Gastrocnemius medialis (tissue), 4 donors: Measurements from ENCODE around the gene NKX6-1. TPM values are rescaled to one million over a fixed set of nuclear protein-coding genes. Genes with fewer than 3 reads are reported as not detected.

ENCODE experiments used
- ATAC-seq, 2 donors: fragments of 150-250 bp; one replicate each; pipeline ENCODE4 v1.9.1; 2016
- DNase-seq, 2 donors: peaks; one replicate each; pipeline ENCODE4 v3.0.0-alpha.2; 2019
- H3K27ac ChIP-seq, 4 donors: fragments of 200-600 bp; sonication (generic); 1 replicate in 1 of 4; 2 replicates in 3 of 4; pipeline ENCODE4 v1.5.1; 2016 to 2018; ENCODE audit warnings: mild to moderate bottlenecking in 2 of 4, moderate library complexity in 1 of 4
- H3K27me3 ChIP-seq, 3 donors: fragments of 200-600 bp; sonication (generic) in 2 of 3; 1 replicate in 1 of 3; 2 replicates in 2 of 3; pipeline versions ENCODE4 v1.5.1 to v1.6.0; 2016 to 2019; ENCODE audit warnings: mild to moderate bottlenecking in 1 of 3, moderate library complexity in 1 of 3
- H3K36me3 ChIP-seq, 2 donors: fragments of 200-600 bp; sonication (generic) in 1 of 2; one replicate each; pipeline ENCODE4 v1.5.1; 2017 to 2018
- H3K4me1 ChIP-seq, 2 donors: fragments of 200-600 bp; sonication (generic) in 1 of 2; one replicate each; pipeline ENCODE4 v1.5.1; 2016 to 2017; ENCODE audit warnings: mild to moderate bottlenecking in 2 of 2
- H3K4me3 ChIP-seq, 4 donors: fragments of 200-600 bp; sonication (generic) in 3 of 4; 1 replicate in 1 of 4; 2 replicates in 3 of 4; pipeline ENCODE4 v1.5.1; 2016 to 2019; ENCODE audit warnings: mild to moderate bottlenecking in 2 of 4
- H3K9me3 ChIP-seq, 3 donors: fragments of 200-600 bp; sonication (generic) in 2 of 3; 1 replicate in 1 of 3; 2 replicates in 2 of 3; pipeline ENCODE4 v1.5.1; 2016 to 2019
- CTCF ChIP-seq, 5 experiments: fragments of 450-650 bp in 3 of 5; fragments of 200-600 bp in 2 of 5; sonication (generic) in 2 of 5; IDR thresholded peaks in 4 of 5; conservative IDR thresholded peaks in 1 of 5; 1 replicate in 4 of 5; 2 replicates in 1 of 5; pipeline ENCODE4 v1.5.1; 2016 to 2019; ENCODE audit warnings: antibody characterized with exemption in 5 of 5, mild to moderate bottlenecking in 3 of 5, moderate library complexity in 3 of 5
- POLR2A ChIP-seq, 2 donors: fragments of 450-650 bp; IDR thresholded peaks; one replicate each; pipeline ENCODE4 v1.6.1; 2017; ENCODE audit warnings: antibody characterized with exemption in 2 of 2, mild to moderate bottlenecking in 2 of 2, moderate library complexity in 2 of 2
- in situ Hi-C, 4 donors: fragments of 200-750 bp; cut with MboI; loops; one replicate each; pipeline versions ENCODE4 v1.15.0 to v1.8.0; 2017; ENCODE audit warnings: low sequenced_read_pairs in 4 of 4
- intact Hi-C: fragments of 100-400 bp; cut with DNase I; formaldehyde crosslinking; loops from one replicate; pipeline ENCODE4 v1.15.1; 2023; ENCODE audit warnings: low total_unique reads
- total RNA-seq, 4 donors: library from RNA; depleted of rRNA; stranded (reverse); fragments of >200 nt; gene quantifications; one replicate each; pipeline versions ENCODE4 v1.1.0 to v1.2.3, GENCODE V29; 2016

Gene NKX6-1
- total RNA-seq, 4 donors from 2014 or later: not detected

GRCh38 chr4:84494076-84494475 is 5.0 kb downstream of the NKX6-1 start:
- no peak for TF ChIP-seq CTCF (IDR thresholded peaks at IDR 0.05 in 4 of 5, conservative IDR thresholded peaks at IDR 0.05 in 1 of 5)
- no peak for TF ChIP-seq POLR2A (IDR thresholded peaks at IDR 0.05)
- intact Hi-C loops (no loop called here), in situ Hi-C loops (no loop called here)
- Histone ChIP-seq H3K9me3 (no peaks in the 10 kb centered on the region), H3K27ac (no peak overlapping the region), H3K4me1 (peaks cover 13 to 14% of the 10 kb centered on the region in 2 donors), H3K4me3 (peak overlapping the region in 1 of 4 donors; percentile 32), H3K36me3 (no peaks in the 10 kb centered on the region), H3K27me3 (peaks cover 100% of the 10 kb centered on the region in 3 donors)
- DNase-seq (no peak), ATAC-seq (no peak)

GRCh38 chr4:84493092-84493850 is 5.8 kb downstream of the NKX6-1 start:
- TF ChIP-seq CTCF (IDR thresholded peaks at IDR 0.05 in 4 of 5, conservative IDR thresholded peaks at IDR 0.05 in 1 of 5) (no peak), POLR2A (IDR thresholded peaks at IDR 0.05) (no peak)
- Histone ChIP-seq H3K4me1 (peaks cover 5 to 6% of the 10 kb centered on the region in 2 donors), H3K4me3 (peak overlapping the region in 2 of 4 donors; percentile 27 to 32), H3K9me3 (no peaks in the 10 kb centered on the region), H3K27me3 (peaks cover 93 to 99% (median 98%) of the 10 kb centered on the region in 3 donors), H3K27ac (no peak overlapping the region), H3K36me3 (no peaks in the 10 kb centered on the region)
- DNase-seq: no peak
- no peak for ATAC-seq
- intact Hi-C loops: no loop called here
- in situ Hi-C loops: no loop called here

- H3K36me3 ChIP-seq: no peaks in the 10 kb centered on the region
- ATAC-seq (no peak), DNase-seq (no peak)
- no peak overlapping the region for H3K27ac ChIP-seq
- TF ChIP-seq CTCF (IDR thresholded peaks at IDR 0.05 in 4 of 5, conservative IDR thresholded peaks at IDR 0.05 in 1 of 5) (no peak), POLR2A (IDR thresholded peaks at IDR 0.05) (no peak)
- no peaks in the 10 kb centered on the region for H3K9me3 ChIP-seq
- in situ Hi-C loops (no loop called here), intact Hi-C loops (no loop called here)
- H3K27me3 ChIP-seq: peaks cover 92 to 99% (median 98%) of the 10 kb centered on the region in 3 donors
- peak overlapping the region in 1 of 4 donors; percentile 32 for H3K4me3 ChIP-seq
- peaks cover under 1 to 3% of the 10 kb centered on the region in 2 donors for H3K4me1 ChIP-seq
Measured at GRCh38 chr4:84492737-84493091, 6.4 kb downstream of the NKX6-1 start.

GRCh38 chr4:84492290-84492689 is 6.8 kb downstream of the NKX6-1 start:
- no peak overlapping the region for H3K27ac ChIP-seq
- intact Hi-C loops (no loop called here), in situ Hi-C loops (no loop called here)
- TF ChIP-seq CTCF (IDR thresholded peaks at IDR 0.05 in 4 of 5, conservative IDR thresholded peaks at IDR 0.05 in 1 of 5) (no peak), POLR2A (IDR thresholded peaks at IDR 0.05) (no peak)
- DNase-seq (no peak), ATAC-seq (no peak)
- no peaks in the 10 kb centered on the region for H3K36me3 ChIP-seq
- H3K4me3 ChIP-seq: no peak overlapping the region
- H3K9me3 ChIP-seq: no peaks in the 10 kb centered on the region
- peaks cover 92 to 98% (median 96%) of the 10 kb centered on the region in 3 donors for H3K27me3 ChIP-seq
- peaks cover 0 to 3% of the 10 kb centered on the region in 2 donors for H3K4me1 ChIP-seq
